K562 (cell line): ENCODE measurements around the gene LAMA2.

Source experiments
- BCLAF1 ChIP-seq, 2 experiments: fragments of 450-650 bp in 1 of 2; IDR thresholded peaks; 2 replicates each; pipeline ENCODE4 v1.6.1; 2011 to 2017; ENCODE audit warnings: low read depth in 2 of 2, antibody characterized with exemption in 1 of 2, borderline replicate concordance in 1 of 2, low read length in 1 of 2, mild to moderate bottlenecking in 1 of 2, mixed read lengths in 1 of 2; ENCODE audit not compliant: control insufficient read depth in 1 of 2
- CTCF ChIP-seq, 3 experiments: IDR thresholded peaks in 2 of 3; conservative IDR thresholded peaks in 1 of 3; 2 replicates each; pipeline ENCODE4 v1.5.1; 2011 to 2012; ENCODE audit warnings: low read length in 3 of 3, mild to moderate bottlenecking in 3 of 3, control low read depth in 2 of 3, improper control_type of control experiment in 1 of 3, inconsistent platforms in 1 of 3, low read depth in 1 of 3, mixed read lengths in 1 of 3, moderate library complexity in 1 of 3; ENCODE audit not compliant: insufficient read depth in 2 of 3
- ESRRA ChIP-seq: fragments of 450-650 bp; IDR thresholded peaks from 2 replicates; pipeline ENCODE4 v1.6.1; 2014; ENCODE audit warnings: low read depth, mild to moderate bottlenecking, moderate library complexity, borderline replicate concordance
- GABPA ChIP-seq: fragments of 200-800 bp; sonication (Bioruptor generic); conservative IDR thresholded peaks from 2 replicates; pipeline ENCODE4 v1.6.1; 2016; ENCODE audit warnings: low read depth, missing genetic modification characterization, missing compliant biosample characterization
- HDAC6 ChIP-seq: IDR thresholded peaks from 2 replicates; pipeline ENCODE4 v1.6.1; 2012; ENCODE audit warnings: low read depth, mild to moderate bottlenecking, control low read depth, inconsistent platforms, low read length, moderate library complexity
- IFI16 ChIP-seq: fragments of 250-450 bp; sonication (Bioruptor Pico); IDR thresholded peaks from 2 replicates; pipeline ENCODE4 v2.1.2; 2022; ENCODE audit warnings: mild to moderate bottlenecking, inconsistent platforms
- MYBL2 ChIP-seq, 2 experiments: fragments of 450-650 bp in 1 of 2; sonication (generic) in 1 of 2; formaldehyde crosslinking in 1 of 2; IDR thresholded peaks; 2 replicates each; pipeline versions ENCODE4 v1.6.1 to v1.8.1; 2017 to 2022; ENCODE audit warnings: borderline replicate concordance in 1 of 2, inconsistent platforms in 1 of 2, low read depth in 1 of 2, mild to moderate bottlenecking in 1 of 2, missing genetic modification reagents in 1 of 2, moderate library complexity in 1 of 2
- ZNF347 ChIP-seq: fragments of 450-650 bp; formaldehyde crosslinking; IDR thresholded peaks from 2 replicates; pipeline ENCODE4 v1.4.0; 2020; ENCODE audit warnings: low read depth, mild to moderate bottlenecking, moderate library complexity
- ZZZ3 ChIP-seq: fragments of 450-650 bp; IDR thresholded peaks from 2 replicates; pipeline ENCODE4 v1.6.1; 2016; ENCODE audit warnings: antibody characterized with exemption, mild to moderate bottlenecking, moderate library complexity

GRCh38 chr6:129197154-129197553, 314.2 kb downstream of the LAMA2 start:
- TF ChIP-seq BCLAF1 (IDR thresholded peaks at IDR 0.05; ENCODE audit: borderline replicate concordance in 1 of 2, control insufficient read depth in 1 of 2, low read depth in 2 of 2, low read length in 1 of 2) (no peak), GABPA (tag) (no peak), CTCF (IDR thresholded peaks at IDR 0.05 in 2 of 3, conservative IDR thresholded peaks at IDR 0.05 in 1 of 3; ENCODE audit: insufficient read depth in 2 of 3, low read depth in 1 of 3, low read length in 3 of 3) (no peak), ZZZ3 (no peak), IFI16 (CRISPR knock-in tag) (no peak), HDAC6 (no peak), ZNF347 (no peak), MYBL2 (IDR thresholded peaks at IDR 0.05; ENCODE audit: low read depth) (no peak), MYBL2 (CRISPR knock-in tag; IDR thresholded peaks at IDR 0.05; ENCODE audit: borderline replicate concordance) (no peak), ESRRA (no peak)
